Esophagus muscularis mucosa (tissue), 4 donors: Measurements from ENCODE around the gene CDH20. TPM values are rescaled to one million over a fixed set of nuclear protein-coding genes. Genes with fewer than 3 reads are reported as not detected.

Experiments used
- DNase-seq: peaks from one replicate; pipeline ENCODE4 v3.0.0-alpha.2; 2017; ENCODE audit errors: extremely low spot score
- H3K27ac ChIP-seq, 4 donors: fragments of 200-600 bp; sonication (generic); replicated peaks in 1 of 4; 1 replicate in 3 of 4; 2 replicates in 1 of 4; pipeline ENCODE4 v1.5.1; 2016 to 2019; ENCODE audit warnings: mild to moderate bottlenecking in 1 of 4
- H3K27me3 ChIP-seq, 4 donors: fragments of 200-600 bp; sonication (generic); one replicate each; pipeline versions ENCODE4 v1.5.1 to v1.6.0; 2016 to 2019
- H3K36me3 ChIP-seq, 4 donors: fragments of 200-600 bp; sonication (generic); one replicate each; pipeline ENCODE4 v1.5.1; 2016 to 2019
- H3K4me1 ChIP-seq, 4 donors: fragments of 200-600 bp; sonication (generic); one replicate each; pipeline ENCODE4 v1.5.1; 2016 to 2019
- H3K4me3 ChIP-seq, 4 donors: fragments of 200-600 bp; sonication (generic); 1 replicate in 2 of 4; 2 replicates in 2 of 4; pipeline ENCODE4 v1.5.1; 2016 to 2019; ENCODE audit warnings: mild to moderate bottlenecking in 4 of 4, moderate library complexity in 1 of 4
- H3K9me3 ChIP-seq, 4 donors: fragments of 200-600 bp; sonication (generic); 1 replicate in 3 of 4; 2 replicates in 1 of 4; pipeline ENCODE4 v1.5.1; 2016 to 2019
- CTCF ChIP-seq, 3 experiments: fragments of 200-600 bp in 2 of 3; fragments of 450-650 bp in 1 of 3; sonication (generic) in 2 of 3; IDR thresholded peaks; one replicate each; pipeline ENCODE4 v1.5.1; 2017 to 2019; ENCODE audit warnings: antibody characterized with exemption in 3 of 3, mild to moderate bottlenecking in 2 of 3, moderate library complexity in 1 of 3
- EP300 ChIP-seq: sonication (generic); formaldehyde crosslinking; IDR thresholded peaks from one replicate; pipeline ENCODE4 v1.6.1; 2017; ENCODE audit warnings: antibody characterized with exemption
- POLR2A ChIP-seq: fragments of 450-650 bp; IDR thresholded peaks from one replicate; pipeline ENCODE4 v1.6.1; 2017; ENCODE audit warnings: antibody characterized with exemption, moderate library complexity, mild to moderate bottlenecking, low read depth
- POLR2AphosphoS5 ChIP-seq, 2 donors: sonication (generic); formaldehyde crosslinking; IDR thresholded peaks; one replicate each; pipeline ENCODE4 v1.6.1; 2017; ENCODE audit warnings: antibody characterized with exemption in 2 of 2
- WGBS: methylation state at CpG from one replicate; pipeline ENCODE4 v1.1.5; 2018; 5-methylcytosine and 5-hydroxymethylcytosine counted together
- intact Hi-C: fragments of 100-400 bp; cut with DNase I; formaldehyde crosslinking; loops from one replicate; pipeline ENCODE4 v1.15.1; 2023
- total RNA-seq, 4 donors: library from RNA; depleted of rRNA; stranded (reverse); fragments of >200 nt; gene quantifications; one replicate each; pipeline versions ENCODE4 v1.1.0 to v1.2.1, GENCODE V29; 2016

The CDH20 gene
- total RNA-seq, 4 donors from 2014 or later: 0.06 to 0.99 (median 0.27) TPM

DNA sequence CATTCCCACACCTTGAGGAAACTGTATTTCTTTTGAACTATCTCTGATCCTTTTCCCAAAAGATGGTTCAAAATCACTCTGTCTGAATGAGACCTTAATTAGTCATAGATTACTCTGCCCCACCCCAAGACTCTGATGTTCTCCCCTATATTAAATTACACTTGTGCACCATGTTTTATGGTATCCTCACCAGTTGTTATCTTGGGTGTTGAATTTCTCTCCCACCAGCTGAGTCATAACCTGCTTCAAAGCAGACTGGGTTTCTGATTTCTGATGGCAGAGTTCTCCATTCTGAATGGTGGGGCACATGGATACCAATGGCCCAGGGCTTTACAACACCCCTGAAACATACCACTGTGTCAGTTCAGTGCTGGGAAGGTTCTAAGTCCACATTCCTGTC is 15.0 kb downstream of the CDH20 start:
- intact Hi-C loops: no loop called here
- Histone ChIP-seq H3K27ac (no peak overlapping the region), H3K36me3 (no peaks in the 10 kb centered on the region), H3K27me3 (no peaks in the 10 kb centered on the region), H3K4me1 (no peaks in the 10 kb centered on the region), H3K9me3 (no peaks in the 10 kb centered on the region), H3K4me3 (no peak overlapping the region)
- DNase-seq: no peak
- no peak for TF ChIP-seq EP300
- TF ChIP-seq POLR2AphosphoS5 (IDR thresholded peaks at IDR 0.05): no peak
- no peak for TF ChIP-seq CTCF (IDR thresholded peaks at IDR 0.05)
- TF ChIP-seq POLR2A: no peak

DNA sequence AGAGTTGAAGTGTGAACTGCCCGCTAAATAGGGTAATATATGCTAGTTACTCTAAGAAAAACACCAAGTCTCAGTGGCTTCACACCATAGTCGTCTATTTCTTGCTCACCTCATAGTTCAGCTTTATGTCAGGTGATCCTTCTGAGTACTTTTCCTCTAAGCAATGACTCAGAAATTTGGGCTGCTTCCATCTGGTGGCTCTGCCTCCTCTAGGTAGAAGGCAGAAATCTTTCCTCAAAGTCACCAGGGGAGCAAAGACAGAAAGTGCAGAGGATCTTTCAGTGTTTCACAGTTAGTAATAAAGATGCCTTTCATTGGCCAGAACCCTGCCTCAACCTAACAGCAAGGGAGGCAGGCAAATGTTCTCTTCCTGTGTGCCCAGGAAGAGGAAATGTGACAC is 17.3 kb downstream of the CDH20 start:
- H3K9me3 ChIP-seq: no peaks in the 10 kb centered on the region
- WGBS: 88% methylated on average over 2 of the region's 2 CpGs
- H3K4me3 ChIP-seq: no peak overlapping the region
- TF ChIP-seq POLR2AphosphoS5 (IDR thresholded peaks at IDR 0.05) (no peak), CTCF (IDR thresholded peaks at IDR 0.05) (no peak), EP300 (no peak), POLR2A (no peak)
- intact Hi-C loops: no loop called here
- DNase-seq: no peak
- H3K27ac ChIP-seq: no peak overlapping the region
- H3K27me3 ChIP-seq: no peaks in the 10 kb centered on the region
- no peaks in the 10 kb centered on the region for H3K4me1 ChIP-seq
- no peaks in the 10 kb centered on the region for H3K36me3 ChIP-seq

GRCh38 chr18:61352059-61352458 is 18.8 kb downstream of the CDH20 start:
- Histone ChIP-seq H3K27me3 (no peaks in the 10 kb centered on the region), H3K27ac (no peak overlapping the region), H3K4me3 (no peak overlapping the region), H3K4me1 (no peaks in the 10 kb centered on the region), H3K9me3 (no peaks in the 10 kb centered on the region), H3K36me3 (no peaks in the 10 kb centered on the region)
- no peak for DNase-seq
- intact Hi-C loops: no loop called here
- TF ChIP-seq POLR2A: no peak
- 72% methylated on average over 1 of the region's 1 CpG for WGBS

DNA sequence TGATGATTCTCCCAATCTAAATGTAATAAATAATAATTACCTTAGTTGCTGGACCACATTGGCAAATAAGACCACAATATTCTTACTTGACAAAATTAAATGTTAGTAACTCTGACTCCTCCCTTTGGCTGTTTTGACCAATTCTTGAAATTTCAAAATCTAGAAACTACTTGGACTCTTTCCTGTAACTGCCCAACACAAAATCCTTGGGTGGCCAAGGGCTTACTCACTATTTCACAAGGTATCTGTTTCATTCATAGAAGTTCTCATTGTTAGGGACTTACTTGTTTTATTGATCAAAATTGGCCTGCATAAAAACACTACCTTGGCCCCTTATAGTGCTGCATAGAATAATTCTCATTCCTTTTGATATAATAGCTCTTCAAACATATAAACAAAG is 19.4 kb downstream of the CDH20 start:
- Histone ChIP-seq H3K27ac (no peak overlapping the region), H3K4me3 (no peak overlapping the region), H3K27me3 (no peaks in the 10 kb centered on the region), H3K4me1 (no peaks in the 10 kb centered on the region), H3K9me3 (no peaks in the 10 kb centered on the region), H3K36me3 (no peaks in the 10 kb centered on the region)
- TF ChIP-seq POLR2A (no peak), EP300 (no peak)
- no peak for DNase-seq
- intact Hi-C loops: no loop called here

DNA sequence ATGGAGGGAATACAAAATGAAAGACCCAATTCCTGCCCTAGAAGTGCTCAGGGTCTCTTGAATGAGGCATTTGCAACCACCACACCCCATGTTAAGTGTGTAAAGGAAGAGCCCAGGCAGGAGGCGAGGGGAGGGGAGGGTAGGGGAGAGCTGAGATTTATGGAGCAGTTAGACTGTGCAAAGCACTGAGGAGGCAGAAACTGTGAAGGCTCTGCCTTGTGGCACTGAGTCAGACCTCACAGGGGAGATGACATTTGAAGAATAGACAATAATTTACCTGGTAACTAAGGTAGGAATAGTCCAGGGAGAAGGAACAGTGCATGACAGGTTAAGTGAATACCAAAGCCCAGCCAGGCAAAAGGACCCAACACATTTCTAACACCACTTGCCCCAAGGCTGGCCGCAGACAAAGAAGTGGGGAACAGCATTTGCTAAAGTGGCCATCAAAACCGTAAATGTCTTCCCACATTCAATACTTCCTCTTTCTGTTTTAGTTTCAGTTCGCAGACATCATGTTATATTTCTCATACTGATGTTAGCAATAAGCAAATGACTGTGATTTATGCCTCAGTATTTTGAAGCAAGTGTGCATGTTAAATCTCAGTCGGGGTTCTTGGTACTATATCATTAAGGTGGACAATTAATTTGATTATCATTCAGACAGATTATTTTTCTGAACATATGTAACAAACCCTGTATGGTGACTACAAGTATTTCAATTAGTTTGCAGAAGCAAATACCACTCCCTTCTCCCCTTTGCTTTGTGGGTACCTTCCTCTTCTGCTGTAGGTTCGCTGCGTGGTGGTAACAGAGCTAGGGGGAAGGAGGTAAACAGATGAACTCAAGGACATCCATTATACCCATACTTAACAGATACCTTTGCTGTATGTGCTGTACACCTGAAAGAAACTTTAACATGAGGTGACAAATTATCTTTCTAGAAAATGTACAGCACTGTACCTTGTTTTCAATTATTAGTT is 27.5 kb downstream of the CDH20 start:
- H3K4me1 ChIP-seq: no peaks in the 10 kb centered on the region
- no peaks in the 10 kb centered on the region for H3K27me3 ChIP-seq
- no peak for DNase-seq
- H3K36me3 ChIP-seq: no peaks in the 10 kb centered on the region
- H3K4me3 ChIP-seq: no peak overlapping the region
- TF ChIP-seq EP300 (no peak), POLR2AphosphoS5 (IDR thresholded peaks at IDR 0.05) (no peak), CTCF (IDR thresholded peaks at IDR 0.05) (no peak), POLR2A (no peak)
- H3K9me3 ChIP-seq: no peaks in the 10 kb centered on the region
- 63% methylated on average over 7 of the region's 7 CpGs for WGBS
- intact Hi-C loops: no loop called here
- H3K27ac ChIP-seq: no peak overlapping the region
